GM21529 (cell line): Measurements from ENCODE around the gene TSPAN3.

Experiments used
- ATAC-seq: cut with Tn5 transposase; IDR thresholded peaks from one replicate; pipeline ENCODE4 v1.9.1; 2021; ENCODE audit not compliant: unreplicated experiment

The TSPAN3 gene

GRCh38 chr15:77025083-77025901, 45.6 kb downstream of the TSPAN3 start:
- no peak for ATAC-seq

DNA sequence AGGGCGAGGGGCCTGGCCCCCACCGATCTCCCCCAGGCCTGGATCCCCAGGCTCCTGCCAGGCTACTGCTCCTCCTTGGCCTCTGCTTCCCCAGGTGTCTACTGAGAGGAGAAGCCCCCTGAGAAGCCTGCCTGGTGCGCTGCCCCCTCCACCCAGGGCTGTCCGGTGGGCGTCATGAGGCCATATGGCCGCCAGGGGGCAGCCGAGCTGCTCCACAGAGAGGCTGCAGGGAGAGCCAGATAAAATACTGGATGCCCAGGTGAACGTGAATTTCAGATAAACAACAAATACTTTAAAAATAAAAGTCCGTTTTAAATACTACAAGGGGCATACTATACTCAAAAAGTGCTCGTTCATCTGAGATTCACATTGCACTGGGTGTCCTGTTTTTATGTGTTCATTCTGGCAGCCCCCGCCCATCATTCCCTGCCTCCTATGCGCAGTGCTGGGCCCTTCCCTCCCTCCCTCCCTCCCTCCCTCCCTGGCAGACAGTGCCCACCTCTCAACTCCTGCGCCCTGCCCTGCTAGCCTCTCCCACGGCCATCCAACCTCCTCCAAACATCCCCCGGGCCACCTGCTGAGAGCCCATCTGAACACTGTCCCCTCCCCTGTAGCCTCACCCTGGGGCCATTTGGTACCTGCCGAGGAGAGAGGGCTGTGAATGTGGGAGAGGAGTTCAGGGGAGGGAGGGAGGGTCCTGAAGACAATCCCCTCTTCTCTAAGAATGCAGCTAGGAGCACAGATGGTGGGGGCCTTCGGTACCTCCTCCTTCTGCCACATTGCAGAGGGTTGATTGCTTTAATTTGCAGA, 46.4 kb downstream of the TSPAN3 start:
- ATAC-seq = no peak

- ATAC-seq = no peak
Observed at GRCh38 chr15:77023576-77024272, 47.2 kb downstream of the TSPAN3 start.

- no peak for ATAC-seq
Observed at GRCh38 chr15:77022646-77023575, 48.0 kb downstream of the TSPAN3 start.

GRCh38 chr15:77021803-77022381, 49.0 kb downstream of the TSPAN3 start:
- no peak for ATAC-seq

DNA sequence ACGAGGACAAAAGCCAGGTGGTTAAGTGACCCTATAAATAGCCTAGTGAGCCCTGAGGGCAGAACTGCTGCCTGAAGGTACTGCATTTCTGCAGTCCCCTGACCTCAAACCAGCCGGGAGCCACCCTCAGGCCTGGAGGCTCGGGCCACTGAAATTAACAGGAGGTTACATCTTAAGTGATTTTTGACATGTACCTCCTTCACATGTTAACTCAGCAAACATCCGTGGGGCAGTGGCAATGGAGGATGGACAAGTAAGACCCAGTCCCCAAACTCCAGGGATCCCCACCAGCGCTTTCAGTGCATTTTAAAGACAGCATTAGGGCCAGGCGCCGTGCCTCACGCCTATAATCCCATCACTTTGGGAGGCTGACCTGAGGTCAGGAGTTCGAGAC, 49.8 kb downstream of the TSPAN3 start:
- no peak for ATAC-seq

GRCh38 chr15:77020348-77021087, 50.4 kb downstream of the TSPAN3 start:
- no peak for ATAC-seq

- no peak for ATAC-seq
Observed at GRCh38 chr15:77019521-77020331, 51.2 kb downstream of the TSPAN3 start.

DNA sequence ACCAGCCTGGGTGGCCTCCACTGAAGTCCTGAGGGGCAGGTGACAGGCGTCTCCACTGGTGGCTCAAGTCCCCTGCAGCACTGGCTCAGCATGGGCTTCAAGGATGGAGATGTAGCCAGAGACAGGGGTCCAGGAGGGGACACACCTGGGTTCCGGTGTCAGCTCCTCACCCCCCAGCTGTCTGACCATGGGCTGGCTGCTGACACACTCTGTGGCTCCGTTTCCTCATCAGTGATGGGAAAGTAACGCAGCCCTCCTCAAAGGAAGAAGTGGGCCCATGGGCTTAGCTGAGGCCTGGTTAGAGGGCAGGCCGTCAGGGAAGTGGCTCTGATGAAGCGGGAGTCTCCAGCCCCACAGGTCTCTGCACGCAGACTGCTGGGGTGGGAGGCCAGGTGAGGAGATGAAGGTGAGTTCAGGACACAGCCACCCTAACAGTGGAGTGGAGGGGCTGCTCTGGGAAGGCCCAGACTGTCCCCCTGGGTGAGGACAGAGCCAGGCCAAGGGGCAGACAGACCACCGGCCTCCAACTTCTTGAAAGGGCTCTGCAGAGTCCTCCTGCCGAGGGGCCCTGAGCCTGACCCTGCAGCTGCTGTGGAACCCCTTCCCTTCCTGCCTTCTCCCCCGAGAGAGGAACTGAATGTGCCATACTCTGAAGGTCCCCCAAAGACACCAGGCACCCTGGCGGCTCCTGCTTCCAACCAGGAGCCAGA, 52.0 kb downstream of the TSPAN3 start:
- ATAC-seq = no peak

- ATAC-seq = no peak
Observed at GRCh38 chr15:77017761-77018720, 52.9 kb downstream of the TSPAN3 start.

DNA sequence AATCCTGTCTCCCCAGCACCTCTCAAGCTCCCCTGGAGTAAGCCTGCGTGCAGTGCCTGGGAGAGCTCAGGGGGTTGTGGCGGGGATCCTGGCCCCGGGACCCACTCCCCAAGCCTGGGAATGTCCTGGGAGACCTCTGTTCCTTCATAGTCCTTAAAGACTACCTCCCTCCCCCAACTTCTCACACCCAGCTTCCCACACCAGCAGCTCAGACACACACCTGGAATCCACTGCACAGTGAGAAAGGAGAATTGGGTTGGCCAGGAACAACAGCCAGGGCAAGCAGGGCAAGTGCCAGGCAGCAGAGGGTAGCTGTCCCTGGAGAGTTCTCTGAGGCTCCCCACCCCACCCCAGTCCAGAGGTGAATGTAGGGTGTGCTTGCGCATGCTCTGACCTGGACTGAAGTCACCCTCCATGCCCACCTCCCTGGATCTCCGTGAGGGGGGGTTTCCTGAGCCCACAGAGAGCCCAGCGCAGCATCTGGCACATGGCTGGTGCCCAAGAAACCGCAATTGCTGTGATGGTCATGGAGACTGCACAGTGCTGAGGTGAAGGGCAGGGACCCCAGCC, 53.7 kb downstream of the TSPAN3 start:
- no peak for ATAC-seq

- ATAC-seq = no peak
Observed at GRCh38 chr15:77016321-77016695, 54.6 kb downstream of the TSPAN3 start.

GRCh38 chr15:77015646-77016320, 55.1 kb downstream of the TSPAN3 start:
- ATAC-seq = no peak

DNA sequence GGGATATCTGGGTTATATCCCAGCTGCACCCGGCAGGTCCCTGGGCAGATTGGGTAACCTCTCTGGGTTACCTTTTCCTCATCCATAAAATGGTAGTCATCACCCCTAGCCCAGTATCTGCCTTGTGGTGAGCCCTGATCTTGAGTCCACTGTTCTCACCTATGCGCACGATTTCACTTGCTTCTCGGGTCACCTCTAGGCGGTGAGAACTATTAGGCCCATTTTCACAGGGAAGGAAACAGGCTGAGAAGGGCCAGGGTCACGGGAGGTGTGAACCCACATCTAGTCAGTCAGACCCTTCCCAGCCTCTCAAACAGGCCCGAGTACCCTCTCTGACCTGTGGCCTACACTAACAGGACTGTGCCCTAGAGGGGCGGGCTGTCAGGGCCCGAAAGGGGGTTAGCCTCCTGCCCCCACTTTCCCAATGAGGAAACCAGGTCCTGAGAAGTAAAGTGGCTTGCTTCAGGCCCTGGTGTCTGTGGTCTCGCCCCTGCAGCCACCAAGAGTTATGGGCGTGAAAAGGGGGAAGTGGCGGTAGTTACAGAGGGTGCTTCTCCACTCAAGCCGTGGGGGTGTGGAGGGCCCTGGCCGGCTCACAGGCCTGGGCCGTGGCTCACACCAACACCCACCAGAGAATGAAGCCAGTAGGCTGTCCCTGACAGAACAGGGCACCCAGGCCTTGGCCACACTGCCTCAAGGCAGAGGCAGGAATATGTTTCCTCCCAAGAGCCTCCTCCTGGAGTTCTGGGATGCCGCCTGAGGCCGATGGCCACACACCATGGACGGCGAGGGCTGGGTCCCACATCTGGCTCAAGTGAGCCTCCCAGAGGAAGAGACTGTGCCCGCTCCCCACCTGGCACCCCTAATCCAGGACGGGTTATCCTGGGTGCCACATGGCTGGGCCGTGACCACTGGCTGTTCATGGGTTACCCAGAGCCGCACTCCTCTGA, 56.5 kb downstream of the TSPAN3 start:
- ATAC-seq = no peak

- ATAC-seq = peak; percentile 60
Observed at GRCh38 chr15:77013776-77014131, 57.2 kb downstream of the TSPAN3 start.
